CD4-positive, alpha-beta T cell treated with Interferon gamma for 1 hour (primary cell): ENCODE measurements around the gene FZD7.

Experiments used
- DNase-seq: peaks from one replicate; pipeline ENCODE4 v3.0.0-alpha.2; 2020

The FZD7 gene

DNA sequence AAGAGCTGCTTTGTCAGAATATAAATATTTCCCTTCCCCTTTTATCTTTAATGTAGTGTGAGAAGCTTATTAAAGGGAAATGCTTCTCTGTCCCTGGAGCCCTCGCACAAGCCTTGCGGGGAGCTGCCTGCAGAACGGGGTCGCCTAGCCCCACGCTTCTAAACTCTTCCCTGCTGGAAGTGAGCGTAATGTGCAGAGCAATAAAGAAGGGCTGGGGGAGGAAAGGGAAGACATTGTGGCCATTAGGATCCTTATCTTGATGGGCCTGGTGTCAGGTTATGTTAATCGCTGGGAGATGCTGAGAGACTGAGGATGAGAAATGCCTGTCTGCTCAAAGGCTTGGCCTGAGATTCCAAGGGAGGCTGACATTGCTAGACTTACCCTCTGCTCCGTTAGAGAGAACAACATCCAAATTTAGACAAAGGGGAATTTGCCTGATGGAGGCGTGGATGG, 18.9 kb upstream of the FZD7 start:
- no peak for DNase-seq

DNA sequence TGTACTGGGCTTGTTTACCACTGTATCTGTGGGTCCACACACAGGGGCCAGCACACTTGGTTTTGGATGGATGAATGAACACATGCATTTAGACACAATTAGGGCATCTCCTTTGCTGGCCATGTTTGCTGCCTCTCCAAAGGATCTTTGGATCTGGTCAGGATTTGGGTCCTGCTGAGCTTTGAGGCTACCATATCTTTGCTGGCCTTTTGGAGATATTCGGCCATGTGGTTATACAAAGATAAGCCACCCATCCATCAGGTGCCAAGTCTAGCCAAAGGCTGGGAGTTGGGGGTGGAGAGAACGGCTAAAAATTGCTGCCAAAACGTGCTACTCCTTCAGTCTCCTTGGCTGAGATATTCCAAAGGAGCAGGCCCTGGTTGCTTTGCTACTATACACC, 18.2 kb upstream of the FZD7 start:
- DNase-seq = no peak

DNA sequence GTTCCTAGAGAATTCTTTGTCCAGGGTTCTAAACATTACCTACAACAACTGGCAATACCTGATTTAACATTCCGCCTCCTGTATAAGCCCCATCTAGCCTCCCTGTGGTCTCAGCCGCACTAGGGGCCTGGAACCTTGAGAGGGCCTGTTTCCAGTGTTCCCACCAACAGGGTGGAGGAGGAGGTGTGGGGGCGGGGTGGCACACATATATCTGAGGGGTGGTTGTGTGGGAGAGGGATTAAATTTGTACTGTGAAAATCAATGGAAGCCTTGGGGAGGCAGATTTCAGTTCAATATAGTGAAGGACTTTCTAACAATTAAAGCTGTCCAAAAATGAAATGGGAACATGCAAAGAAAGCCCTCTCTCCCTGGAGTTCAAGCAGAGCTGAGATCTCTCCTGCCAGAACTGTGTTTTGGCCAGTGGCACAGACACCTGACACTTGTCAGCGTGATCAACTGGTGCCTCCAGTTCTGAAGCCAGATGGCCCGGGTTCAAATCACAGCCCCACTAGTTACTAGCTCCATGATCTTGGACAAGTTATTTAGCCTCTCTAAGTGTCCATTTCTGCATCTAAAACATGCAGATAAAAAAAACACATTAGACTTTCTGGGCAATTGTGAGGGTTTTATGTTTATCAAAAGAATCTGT, 17.0 kb upstream of the FZD7 start:
- DNase-seq = no peak

DNA sequence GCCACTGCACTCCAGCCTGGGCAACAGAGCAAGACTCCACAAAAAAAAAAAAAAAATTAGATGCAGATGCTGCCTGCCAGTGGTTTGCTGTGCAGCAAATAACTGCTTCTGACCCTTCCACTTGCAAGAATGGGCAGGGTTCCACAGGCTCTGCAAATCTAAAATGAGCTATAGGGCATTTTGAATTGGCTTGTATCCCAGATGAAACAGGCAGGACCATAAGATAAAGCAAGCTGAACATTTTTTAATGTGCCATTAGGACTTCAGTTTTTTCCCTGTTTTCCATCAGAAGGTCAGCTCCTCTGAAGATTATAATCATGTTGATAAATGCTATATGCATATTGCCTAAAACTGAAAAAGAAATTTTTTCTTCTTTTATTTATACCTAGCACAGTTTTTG, 15.7 kb upstream of the FZD7 start:
- no peak for DNase-seq

DNA sequence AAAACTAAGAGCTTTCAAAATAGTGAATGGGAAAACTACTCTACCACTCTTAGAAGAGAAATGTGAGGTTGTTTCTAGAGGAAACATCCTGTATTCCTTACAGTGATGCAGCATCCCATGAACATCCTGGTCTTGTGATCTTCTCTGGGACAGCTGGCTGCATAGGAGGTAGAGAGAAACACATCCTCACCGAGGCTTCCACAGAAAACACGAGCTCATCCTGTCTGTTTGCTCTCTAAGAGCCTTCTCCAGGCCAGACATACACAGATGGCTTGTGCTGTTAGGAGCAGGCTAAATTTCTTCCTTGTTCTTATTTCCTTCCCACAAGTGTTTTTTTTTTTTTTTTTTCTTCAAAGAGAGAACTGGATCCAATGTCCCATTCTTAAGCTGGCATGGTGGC, 14.7 kb upstream of the FZD7 start:
- DNase-seq = no peak

DNA sequence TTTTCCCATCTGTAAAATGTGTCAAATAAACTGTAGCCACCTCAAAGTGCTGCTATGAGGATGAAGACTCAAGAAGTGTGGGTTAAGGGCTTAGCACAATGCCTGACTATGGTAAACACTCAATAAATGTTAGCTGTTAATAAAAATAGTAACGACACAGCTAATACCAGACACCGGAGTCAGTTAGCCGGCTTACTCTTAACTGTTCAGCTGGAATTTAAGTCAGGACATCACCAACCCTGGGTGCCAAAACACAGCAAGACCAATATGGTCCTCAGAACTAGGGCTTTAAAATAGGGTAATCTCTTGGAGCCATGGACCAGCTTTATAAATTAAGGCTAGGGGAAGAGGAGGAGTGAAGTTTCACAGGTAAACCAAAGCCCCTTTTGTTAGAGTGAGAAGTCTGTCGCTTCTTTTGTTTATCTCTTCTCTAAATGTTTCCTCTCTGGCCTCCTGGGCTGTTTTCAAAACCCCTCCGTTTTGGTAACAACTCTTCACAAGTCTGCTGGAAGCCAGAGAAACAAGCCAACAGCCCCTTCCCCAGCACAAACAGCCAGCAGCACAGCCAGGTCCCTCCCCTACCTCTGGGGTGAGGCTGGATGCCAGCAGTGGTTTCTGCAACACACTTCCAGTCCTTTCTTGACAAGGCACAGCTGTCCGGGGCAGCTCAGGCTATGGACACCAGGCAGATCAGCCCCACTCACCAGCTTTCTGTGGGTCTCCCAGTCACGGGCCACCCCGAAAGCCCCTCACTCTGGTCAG, 13.8 kb upstream of the FZD7 start:
- DNase-seq = no peak

DNA sequence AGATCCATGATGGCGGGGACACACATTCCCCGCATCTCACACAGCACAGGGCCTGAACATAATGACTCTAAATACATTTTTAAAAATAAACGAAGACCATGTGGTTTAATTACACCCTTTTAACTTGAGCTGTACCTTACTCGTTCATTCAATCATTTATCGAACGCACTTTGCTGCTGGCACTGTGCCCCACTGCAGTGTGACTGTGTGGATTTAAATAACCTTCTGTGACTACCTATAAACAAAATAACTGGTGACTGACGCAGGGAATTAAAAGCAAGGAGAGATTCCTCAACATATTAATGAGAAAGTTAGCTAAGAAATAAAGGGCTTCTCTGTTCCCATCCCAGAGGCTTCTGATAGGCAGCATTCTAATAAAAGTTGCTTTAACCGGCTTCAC, 10.9 kb upstream of the FZD7 start:
- DNase-seq = no peak

DNA sequence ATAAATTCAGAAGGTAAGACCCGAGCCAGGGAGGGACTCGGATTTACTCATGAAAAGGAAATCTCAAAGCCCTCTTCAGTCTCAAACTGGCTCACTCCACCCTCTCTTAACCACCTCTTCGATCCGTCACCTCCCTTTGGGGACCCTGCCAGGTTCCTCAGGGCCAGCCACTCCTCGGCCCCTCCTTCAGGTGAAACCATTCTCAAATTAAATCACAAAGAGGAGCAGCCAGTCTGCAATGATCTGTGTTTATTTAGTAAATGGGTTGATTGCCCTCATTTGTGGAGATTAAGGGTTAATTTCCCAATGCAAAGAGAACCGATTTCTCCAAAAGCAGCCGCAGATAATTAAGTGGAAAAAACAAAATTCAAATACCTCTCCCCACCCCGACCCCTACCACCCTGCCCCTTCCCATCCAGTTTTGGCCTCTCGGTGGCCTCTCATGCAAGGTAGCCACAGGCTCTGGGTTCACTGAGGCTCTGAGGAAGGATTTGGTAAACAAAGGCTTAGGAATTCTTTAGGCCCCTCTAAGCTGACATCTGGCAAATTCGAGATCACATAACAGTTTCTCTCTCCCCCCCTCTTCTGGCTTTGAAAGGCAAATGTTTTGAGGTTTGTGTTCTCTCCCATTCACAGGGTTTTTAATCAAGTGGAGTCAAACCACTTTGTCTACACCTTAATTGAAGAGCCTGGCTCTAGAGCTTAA, 10.3 kb upstream of the FZD7 start:
- no peak for DNase-seq

DNA sequence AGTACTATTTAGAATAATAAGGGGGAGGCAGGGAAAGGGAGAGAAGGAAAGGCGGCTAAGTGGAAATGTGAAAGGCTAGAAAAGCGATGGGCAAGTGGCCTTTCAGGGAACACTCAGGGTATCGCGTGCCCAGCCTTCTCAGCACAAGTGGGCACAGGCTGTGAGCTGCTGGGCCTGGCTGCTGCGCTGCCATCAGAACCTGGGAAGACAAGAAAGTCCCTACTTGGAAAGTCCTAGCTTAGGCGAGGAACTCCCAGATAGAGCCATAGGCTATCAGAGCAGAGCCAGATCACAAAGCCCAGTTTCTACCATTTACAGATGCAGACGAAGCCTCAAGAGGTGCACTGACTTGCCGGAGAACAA, 9.8 kb upstream of the FZD7 start:
- DNase-seq = no peak

DNA sequence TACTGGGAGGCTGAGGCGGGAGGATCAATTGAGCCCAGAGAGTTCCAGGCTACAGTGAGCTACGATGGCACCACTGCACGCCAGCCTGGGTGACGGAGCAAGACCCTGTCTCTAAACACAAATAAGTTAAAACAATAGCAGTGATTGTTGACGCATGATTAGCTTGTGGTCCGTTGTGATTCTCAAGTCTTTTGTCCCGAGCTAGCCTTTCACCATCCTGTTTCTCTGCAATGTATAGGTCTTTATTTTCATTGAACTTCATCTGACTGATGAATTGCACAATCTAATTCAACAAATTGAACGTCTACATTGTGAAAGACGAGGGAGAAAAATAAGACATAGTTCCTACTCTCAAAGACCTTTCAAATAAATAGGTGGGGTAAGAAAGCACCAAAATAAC, 8.8 kb upstream of the FZD7 start:
- DNase-seq = no peak

DNA sequence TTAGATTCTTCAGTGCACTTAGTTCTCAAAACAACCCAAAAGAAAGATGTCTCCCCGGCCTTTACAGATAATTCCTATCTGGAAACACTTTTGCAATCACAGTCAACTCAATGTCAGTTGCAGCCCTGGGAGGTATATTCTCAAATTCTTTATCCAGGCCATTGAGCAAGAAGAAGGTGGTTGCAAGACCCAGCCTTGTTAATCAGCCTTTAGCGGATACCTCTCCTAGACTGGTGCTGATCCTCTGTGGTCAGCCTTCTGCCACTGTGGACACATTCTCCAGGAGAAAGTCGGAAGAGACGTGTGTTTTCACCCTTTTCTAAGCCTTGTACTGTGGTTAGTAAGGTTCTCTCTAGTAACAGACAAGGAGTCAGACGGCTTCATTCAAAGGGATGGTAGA, 7.8 kb upstream of the FZD7 start:
- no peak for DNase-seq

DNA sequence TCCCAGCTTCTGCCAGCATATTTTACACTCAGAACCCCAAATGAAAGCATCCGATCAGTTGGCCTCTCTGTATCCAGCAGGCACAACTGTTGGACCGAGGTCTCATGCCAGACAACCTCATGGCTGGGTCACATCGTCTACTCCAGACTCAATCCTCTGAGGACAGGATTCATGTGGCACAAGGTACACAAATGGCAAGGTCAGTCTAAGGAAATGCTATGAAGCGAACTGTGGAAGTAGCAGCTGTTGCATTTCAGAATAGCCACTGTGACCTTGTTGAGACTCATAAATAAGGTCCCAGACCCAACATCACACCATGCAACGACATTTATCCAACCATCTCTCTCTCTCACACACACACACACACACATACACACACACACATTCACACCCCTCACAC, 7.1 kb upstream of the FZD7 start:
- DNase-seq = no peak

DNA sequence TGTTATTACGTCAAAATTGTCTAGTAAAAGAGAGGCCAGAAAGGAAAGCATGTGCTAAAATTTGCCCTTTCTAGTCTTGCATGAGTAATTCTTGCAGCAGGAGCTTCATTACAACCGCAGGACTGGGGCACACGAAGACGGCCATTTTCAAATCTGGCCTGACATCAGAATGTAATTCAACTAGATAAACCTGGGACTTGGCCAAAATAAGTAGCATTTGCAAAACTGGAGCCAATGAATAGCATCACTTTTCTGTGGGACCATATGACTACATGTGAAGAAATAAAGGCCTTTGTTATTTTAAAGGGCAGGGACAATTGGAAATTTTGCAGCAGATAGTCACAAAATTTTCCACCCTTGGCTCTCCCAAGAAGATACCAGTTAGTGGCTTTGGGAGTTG, 3.0 kb upstream of the FZD7 start:
- DNase-seq = no peak

DNA sequence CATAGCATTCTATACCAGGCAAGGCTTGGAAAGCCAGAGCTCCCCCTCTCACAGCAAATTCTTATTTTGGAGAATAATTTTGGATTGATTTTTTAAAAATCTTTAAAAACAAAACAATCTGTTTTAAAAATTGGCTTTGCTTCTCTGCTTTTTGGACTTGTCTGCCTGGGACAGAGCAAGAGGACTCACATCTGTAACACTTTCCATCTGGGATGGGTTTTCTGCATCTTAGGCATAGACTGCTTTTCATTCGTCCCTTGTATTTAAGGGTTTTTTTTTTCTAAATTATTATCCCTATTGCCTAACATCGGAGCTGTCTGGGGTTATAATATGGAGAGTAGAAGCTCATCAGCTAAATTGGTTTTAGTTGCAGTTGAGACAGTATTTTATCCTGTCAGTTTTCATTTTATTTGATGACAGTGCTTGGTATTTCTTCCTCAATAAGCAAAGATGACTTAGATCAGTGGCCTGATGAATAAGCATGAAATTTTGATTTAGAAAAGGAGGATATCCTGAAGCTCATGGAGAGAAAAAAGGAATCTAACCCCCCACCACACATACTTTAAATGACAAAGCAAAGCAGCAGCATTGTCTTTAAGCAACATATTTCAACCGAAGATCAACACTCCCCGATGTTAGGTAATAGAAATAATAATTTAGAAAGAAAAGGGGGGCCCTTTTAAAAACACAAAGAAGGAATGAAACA, 2.3 kb upstream of the FZD7 start:
- no peak for DNase-seq

DNA sequence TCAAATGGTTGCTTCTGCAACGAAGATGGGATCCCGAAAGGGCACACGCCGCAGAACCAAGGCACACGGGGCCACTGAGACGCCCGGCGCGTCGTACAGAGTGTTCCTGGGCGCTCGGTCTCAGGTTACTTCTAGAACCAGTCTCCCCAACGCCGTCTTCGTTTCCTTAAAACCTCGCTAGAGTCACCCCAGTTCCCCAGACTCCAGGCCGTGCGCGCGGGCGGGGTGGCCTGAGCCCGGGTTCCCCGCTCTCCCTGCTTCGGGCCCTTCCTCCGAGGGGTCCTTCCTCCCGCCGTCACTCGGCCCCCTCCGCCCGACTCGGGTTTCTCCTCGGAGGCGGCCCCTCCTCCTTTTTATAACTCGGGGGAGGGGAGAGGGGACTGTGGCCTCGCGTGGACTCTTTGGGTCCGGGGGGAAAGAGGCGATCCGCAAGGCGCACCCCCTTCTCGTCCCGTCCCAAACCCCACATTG, 774 bp upstream of the FZD7 start:
- DNase-seq = peak; percentile 23

DNA sequence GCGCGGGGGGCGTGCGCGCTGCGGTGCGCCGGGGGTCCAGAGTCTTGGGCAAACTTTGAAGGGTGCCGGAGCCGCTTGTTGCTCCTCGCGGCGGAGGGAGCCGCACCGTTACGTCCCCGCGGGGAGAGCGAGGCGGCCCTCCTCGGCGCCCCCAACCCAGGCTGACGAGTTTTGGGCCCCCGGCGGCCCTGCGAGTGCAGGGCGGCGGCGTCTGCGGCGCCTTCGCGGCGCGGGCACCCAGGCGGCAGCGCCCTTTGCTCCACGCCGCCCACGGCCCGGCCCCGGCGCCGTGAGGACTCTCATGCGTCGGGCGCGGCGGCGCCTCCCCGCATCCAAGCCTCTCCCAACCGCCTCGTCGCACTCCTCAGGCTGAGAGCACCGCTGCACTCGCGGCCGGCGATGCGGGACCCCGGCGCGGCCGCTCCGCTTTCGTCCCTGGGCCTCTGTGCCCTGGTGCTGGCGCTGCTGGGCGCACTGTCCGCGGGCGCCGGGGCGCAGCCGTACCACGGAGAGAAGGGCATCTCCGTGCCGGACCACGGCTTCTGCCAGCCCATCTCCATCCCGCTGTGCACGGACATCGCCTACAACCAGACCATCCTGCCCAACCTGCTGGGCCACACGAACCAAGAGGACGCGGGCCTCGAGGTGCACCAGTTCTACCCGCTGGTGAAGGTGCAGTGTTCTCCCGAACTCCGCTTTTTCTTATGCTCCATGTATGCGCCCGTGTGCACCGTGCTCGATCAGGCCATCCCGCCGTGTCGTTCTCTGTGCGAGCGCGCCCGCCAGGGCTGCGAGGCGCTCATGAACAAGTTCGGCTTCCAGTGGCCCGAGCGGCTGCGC, 814 bp downstream of the FZD7 start:
- DNase-seq = no peak

DNA sequence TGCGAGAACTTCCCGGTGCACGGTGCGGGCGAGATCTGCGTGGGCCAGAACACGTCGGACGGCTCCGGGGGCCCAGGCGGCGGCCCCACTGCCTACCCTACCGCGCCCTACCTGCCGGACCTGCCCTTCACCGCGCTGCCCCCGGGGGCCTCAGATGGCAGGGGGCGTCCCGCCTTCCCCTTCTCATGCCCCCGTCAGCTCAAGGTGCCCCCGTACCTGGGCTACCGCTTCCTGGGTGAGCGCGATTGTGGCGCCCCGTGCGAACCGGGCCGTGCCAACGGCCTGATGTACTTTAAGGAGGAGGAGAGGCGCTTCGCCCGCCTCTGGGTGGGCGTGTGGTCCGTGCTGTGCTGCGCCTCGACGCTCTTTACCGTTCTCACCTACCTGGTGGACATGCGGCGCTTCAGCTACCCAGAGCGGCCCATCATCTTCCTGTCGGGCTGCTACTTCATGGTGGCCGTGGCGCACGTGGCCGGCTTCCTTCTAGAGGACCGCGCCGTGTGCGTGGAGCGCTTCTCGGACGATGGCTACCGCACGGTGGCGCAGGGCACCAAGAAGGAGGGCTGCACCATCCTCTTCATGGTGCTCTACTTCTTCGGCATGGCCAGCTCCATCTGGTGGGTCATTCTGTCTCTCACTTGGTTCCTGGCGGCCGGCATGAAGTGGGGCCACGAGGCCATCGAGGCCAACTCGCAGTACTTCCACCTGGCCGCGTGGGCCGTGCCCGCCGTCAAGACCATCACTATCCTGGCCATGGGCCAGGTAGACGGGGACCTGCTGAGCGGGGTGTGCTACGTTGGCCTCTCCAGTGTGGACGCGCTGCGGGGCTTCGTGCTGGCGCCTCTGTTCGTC, 1.7 kb downstream of the FZD7 start:
- peak; percentile 32 for DNase-seq

DNA sequence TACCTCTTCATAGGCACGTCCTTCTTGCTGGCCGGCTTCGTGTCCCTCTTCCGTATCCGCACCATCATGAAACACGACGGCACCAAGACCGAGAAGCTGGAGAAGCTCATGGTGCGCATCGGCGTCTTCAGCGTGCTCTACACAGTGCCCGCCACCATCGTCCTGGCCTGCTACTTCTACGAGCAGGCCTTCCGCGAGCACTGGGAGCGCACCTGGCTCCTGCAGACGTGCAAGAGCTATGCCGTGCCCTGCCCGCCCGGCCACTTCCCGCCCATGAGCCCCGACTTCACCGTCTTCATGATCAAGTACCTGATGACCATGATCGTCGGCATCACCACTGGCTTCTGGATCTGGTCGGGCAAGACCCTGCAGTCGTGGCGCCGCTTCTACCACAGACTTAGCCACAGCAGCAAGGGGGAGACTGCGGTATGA, 2.3 kb downstream of the FZD7 start:
- no peak for DNase-seq

DNA sequence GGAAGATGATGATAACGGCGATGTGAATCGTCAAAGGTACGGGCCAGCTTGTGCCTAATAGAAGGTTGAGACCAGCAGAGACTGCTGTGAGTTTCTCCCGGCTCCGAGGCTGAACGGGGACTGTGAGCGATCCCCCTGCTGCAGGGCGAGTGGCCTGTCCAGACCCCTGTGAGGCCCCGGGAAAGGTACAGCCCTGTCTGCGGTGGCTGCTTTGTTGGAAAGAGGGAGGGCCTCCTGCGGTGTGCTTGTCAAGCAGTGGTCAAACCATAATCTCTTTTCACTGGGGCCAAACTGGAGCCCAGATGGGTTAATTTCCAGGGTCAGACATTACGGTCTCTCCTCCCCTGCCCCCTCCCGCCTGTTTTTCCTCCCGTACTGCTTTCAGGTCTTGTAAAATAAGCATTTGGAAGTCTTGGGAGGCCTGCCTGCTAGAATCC, 3.0 kb downstream of the FZD7 start:
- no peak for DNase-seq

DNA sequence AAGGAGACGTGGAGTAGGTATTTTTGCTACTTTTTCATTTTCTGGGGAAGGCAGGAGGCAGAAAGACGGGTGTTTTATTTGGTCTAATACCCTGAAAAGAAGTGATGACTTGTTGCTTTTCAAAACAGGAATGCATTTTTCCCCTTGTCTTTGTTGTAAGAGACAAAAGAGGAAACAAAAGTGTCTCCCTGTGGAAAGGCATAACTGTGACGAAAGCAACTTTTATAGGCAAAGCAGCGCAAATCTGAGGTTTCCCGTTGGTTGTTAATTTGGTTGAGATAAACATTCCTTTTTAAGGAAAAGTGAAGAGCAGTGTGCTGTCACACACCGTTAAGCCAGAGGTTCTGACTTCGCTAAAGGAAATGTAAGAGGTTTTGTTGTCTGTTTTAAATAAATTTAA, 3.4 kb downstream of the FZD7 start:
- DNase-seq = no peak

DNA sequence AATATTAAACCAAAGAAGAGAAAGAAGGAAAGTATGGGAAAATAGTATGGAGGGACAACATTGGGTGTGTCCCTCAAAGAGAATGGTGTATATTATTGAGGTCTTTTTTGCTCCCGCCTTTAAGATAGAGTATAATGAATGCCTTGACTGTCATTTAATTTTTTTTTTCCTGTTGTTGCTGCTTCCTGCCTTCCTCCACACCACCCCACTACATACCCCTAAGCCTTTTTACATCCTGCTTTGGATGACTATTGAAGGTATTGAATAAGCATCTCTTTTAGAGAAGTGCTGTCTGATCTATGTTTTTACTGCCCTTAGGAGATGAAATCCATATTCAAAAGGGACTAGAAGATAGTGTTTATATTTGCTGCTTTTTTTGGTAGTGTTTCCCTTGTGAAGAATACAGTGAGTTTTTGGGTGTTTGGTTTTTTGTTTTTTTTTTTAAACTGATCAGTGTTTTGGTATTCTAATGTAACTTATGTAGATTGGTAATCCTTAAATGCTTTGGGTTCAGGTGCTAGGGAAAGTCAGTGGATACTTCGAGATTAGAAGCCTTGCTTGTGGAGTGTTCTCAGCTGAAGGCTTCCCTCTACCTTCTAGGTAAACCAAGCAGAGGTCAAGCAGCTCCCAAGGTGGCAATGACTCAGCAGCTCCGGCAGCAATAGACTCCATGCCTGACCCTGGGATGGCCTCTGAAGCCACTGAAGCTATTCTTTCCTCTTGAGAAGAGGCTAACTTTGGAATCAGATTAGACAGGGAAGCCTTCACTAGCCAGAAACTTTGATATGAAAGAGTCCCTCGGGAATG, 5.0 kb downstream of the FZD7 start:
- no peak for DNase-seq
